Naive thymus-derived CD8-positive, alpha-beta T cell (primary cell): ENCODE results near the gene PPIL4. TPM values are rescaled to one million over a fixed set of nuclear protein-coding genes. Genes with fewer than 3 reads are reported as not detected.

ENCODE experiments used
- ATAC-seq, 2 donors: fragments of 150-1000 bp; cut with Tn5 transposase in 1 of 2; sonication (Bioruptor Pico), chemical (Tn5 transposase) in 1 of 2; 1 replicate in 1 of 2; 2 replicates in 1 of 2; pipeline ENCODE4 v1.10.0; 2021; ENCODE audit warnings: mild to moderate bottlenecking in 2 of 2, moderate library complexity in 2 of 2
- POLR2A ChIA-PET: fragments of 350-600 bp; sonication (Branson Sonifier 250); formaldehyde crosslinking; loops from one replicate; lab custom pipeline; 2021; ENCODE audit warnings: antibody characterized with exemption; lab: Charles Lee
- DNase-seq, 10 donors: peaks; one replicate each; pipeline versions ENCODE4 v3.0.0 to v3.0.0-alpha.2; 2020 to 2022
- H3K27ac Mint-ChIP-seq, 10 donors: one replicate each; pipeline ENCODE4 v1.8.0; 2020 to 2022; ENCODE audit warnings: mild to moderate bottlenecking in 10 of 10, mixed read lengths in 10 of 10, moderate library complexity in 4 of 10, inconsistent platforms in 1 of 10
- H3K27me3 Mint-ChIP-seq, 5 donors: one replicate each; pipeline ENCODE4 v1.8.0; 2021 to 2022; ENCODE audit warnings: mixed read lengths in 5 of 5
- H3K36me3 Mint-ChIP-seq, 3 donors: one replicate each; pipeline ENCODE4 v1.8.0; 2020 to 2022; ENCODE audit warnings: mixed read lengths in 3 of 3, mild to moderate bottlenecking in 2 of 3, inconsistent platforms in 1 of 3
- H3K4me1 Mint-ChIP-seq, 4 donors: one replicate each; pipeline ENCODE4 v1.8.0; 2021 to 2022; ENCODE audit warnings: mixed read lengths in 4 of 4
- H3K4me3 Mint-ChIP-seq, 10 donors: one replicate each; pipeline ENCODE4 v1.8.0; 2020 to 2022; ENCODE audit warnings: mild to moderate bottlenecking in 10 of 10, mixed read lengths in 10 of 10, moderate library complexity in 6 of 10, inconsistent platforms in 1 of 10
- H3K9me3 Mint-ChIP-seq, 9 donors: one replicate each; pipeline ENCODE4 v1.8.0; 2020 to 2022; ENCODE audit warnings: mixed read lengths in 9 of 9, mild to moderate bottlenecking in 3 of 9, inconsistent platforms in 1 of 9, moderate library complexity in 1 of 9
- polyA plus RNA-seq, 3 donors: library from polyadenylated mRNA; unstranded; fragments of 300-500 nt; fragmentation: Illumina TruSeq; gene quantifications; one replicate each; pipeline ENCODE4 v1.2.3, GENCODE V29; 2021
- total RNA-seq, 8 experiments: library from RNA in 2 of 8; stranded (reverse) in 2 of 8; gene quantifications; one replicate each; pipeline ENCODE4 v1.2.3 and lab custom pipeline; 2021 to 2026

The PPIL4 gene
- total and polyA plus RNA-seq, 5 experiments from 2014 or later: 7.1 to 39.5 (median 11.8) TPM

GRCh38 chr6:149456311-149457021, 89.4 kb downstream of the PPIL4 start:
- Mint-ChIP-seq H3K9me3 (no peaks in the 10 kb centered on the region), H3K27me3 (peaks cover 0 to 4% (median 0%) of the 10 kb centered on the region in 5 donors), H3K27ac (no peak overlapping the region), H3K4me1 (peaks cover 0 to 8% (median 3%) of the 10 kb centered on the region in 4 donors), H3K4me3 (no peak overlapping the region), H3K36me3 (peaks cover 0 to 67% (median 18%) of the 10 kb centered on the region in 3 donors)
- DNase-seq (no peak), ATAC-seq (no peak)
- POLR2A ChIA-PET: no interaction called here

DNA sequence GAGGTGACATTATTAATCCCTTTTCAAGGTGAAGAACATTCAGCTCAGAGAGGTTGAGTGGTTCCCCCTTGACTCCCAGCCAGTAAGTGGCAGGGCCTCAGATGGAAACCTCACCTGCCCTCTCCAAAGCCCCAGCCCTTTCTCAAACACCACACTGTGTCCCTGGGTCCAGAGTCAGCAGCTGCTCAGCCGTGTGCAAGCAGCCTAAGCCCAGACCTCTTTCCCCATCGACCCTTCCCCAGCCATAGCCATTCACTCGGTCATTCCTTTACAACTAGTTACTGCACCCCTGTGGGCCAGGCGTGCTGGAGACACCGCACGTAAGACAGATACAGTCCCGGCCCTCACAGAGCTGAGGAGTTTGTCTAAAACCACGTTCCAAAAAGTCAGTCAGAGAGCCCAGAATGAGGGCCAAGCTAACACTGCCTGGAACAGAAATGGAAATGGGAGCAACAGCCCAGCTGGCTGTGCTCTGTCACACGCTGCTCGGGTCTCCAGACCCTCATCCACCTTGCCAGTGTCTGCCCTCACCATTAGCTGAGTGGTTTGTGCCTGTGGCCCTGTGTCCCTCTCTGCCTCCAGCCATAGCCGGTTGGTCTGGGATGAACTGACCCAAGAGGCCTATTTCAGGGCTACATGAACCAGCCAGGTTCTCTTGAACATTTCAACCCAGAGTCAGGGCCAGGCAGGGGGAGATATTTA, 90.7 kb downstream of the PPIL4 start:
- Mint-ChIP-seq H3K36me3 (peaks cover 0 to 55% (median 16%) of the 10 kb centered on the region in 3 donors), H3K27me3 (peaks cover 0 to 4% (median 0%) of the 10 kb centered on the region in 5 donors), H3K9me3 (no peaks in the 10 kb centered on the region), H3K4me3 (no peak overlapping the region), H3K27ac (peak overlapping the region in 2 of 10 donors; percentile 59 to 87), H3K4me1 (peaks cover 0 to 13% (median 4%) of the 10 kb centered on the region in 4 donors)
- no peak for ATAC-seq
- POLR2A ChIA-PET: interaction anchor here (1.1 kb wide), 1 partner anchor 30 kb away, joined by 5 read pairs; the partner anchor contains the start of gene ZC3H12D
- no peak for DNase-seq

Other genes with a start within 250 kb of the PPIL4 start
- gene TAB2, start 228.3 kb downstream of the PPIL4 start, total RNA-seq: 100 to 1,000 TPM; 114 to 117 TPM
- gene TAB2, start 228.3 kb downstream of the PPIL4 start, polyA plus RNA-seq: 10 to 100 TPM in 2 of 3 donors, 1 to 10 TPM in 1; 9.5 to 14.1 (median 12.9) TPM
- gene SUMO4, start 145.8 kb downstream of the PPIL4 start, total RNA-seq: 1 to 10 TPM; 5.1 to 6.0 TPM
- under 1 TPM; 0.30 to 0.80 (median 0.37) TPM for gene SUMO4, start 145.8 kb downstream of the PPIL4 start, polyA plus RNA-seq
- gene ZC3H12D, start 61.0 kb downstream of the PPIL4 start, total RNA-seq: 10 to 100 TPM; 61.9 to 63.5 TPM
- 1 to 10 TPM; 1.1 to 1.7 (median 1.5) TPM for gene ZC3H12D, start 61.0 kb downstream of the PPIL4 start, polyA plus RNA-seq
- gene GINM1, start 20.3 kb upstream of the PPIL4 start, total RNA-seq: 10 to 100 TPM; 20.9 to 24.0 TPM
- 10 to 100 TPM; 15.9 to 20.7 (median 20.1) TPM for gene GINM1, start 20.3 kb upstream of the PPIL4 start, polyA plus RNA-seq
- 10 to 100 TPM; 16.2 to 16.6 TPM for gene KATNA1, start 102.7 kb upstream of the PPIL4 start, total RNA-seq
- 10 to 100 TPM; 17.3 to 24.9 (median 18.9) TPM for gene KATNA1, start 102.7 kb upstream of the PPIL4 start, polyA plus RNA-seq
- gene LATS1, start 172.1 kb upstream of the PPIL4 start, total RNA-seq: 10 to 100 TPM; 45.1 to 55.7 TPM
- gene LATS1, start 172.1 kb upstream of the PPIL4 start, polyA plus RNA-seq: 10 to 100 TPM in 2 of 3 donors, 1 to 10 TPM in 1; 6.8 to 14.2 (median 14.1) TPM
- gene NUP43, start 200.5 kb upstream of the PPIL4 start, total RNA-seq: 10 to 100 TPM; 62.0 to 66.1 TPM
- 1 to 10 TPM; 2.4 to 6.3 (median 5.9) TPM for gene NUP43, start 200.5 kb upstream of the PPIL4 start, polyA plus RNA-seq
- 10 to 100 TPM; 53.4 to 54.8 TPM for gene PCMT1, start 203.7 kb upstream of the PPIL4 start, total RNA-seq
- 100 to 1,000 TPM; 141 to 148 (median 145) TPM for gene PCMT1, start 203.7 kb upstream of the PPIL4 start, polyA plus RNA-seq